HG03064 (cell line): ENCODE results near the gene CALHM2.
"Not testable (repeated sequence)": the region's sequence is repeated elsewhere in the genome, so short reads cannot be mapped to it uniquely, and the experiment has no call there.

Experiments
- ATAC-seq: cut with Tn5 transposase; IDR thresholded peaks from one replicate; pipeline ENCODE4 v1.9.1; 2021; ENCODE audit warnings: low read depth; ENCODE audit not compliant: unreplicated experiment

The CALHM2 gene, protein sequence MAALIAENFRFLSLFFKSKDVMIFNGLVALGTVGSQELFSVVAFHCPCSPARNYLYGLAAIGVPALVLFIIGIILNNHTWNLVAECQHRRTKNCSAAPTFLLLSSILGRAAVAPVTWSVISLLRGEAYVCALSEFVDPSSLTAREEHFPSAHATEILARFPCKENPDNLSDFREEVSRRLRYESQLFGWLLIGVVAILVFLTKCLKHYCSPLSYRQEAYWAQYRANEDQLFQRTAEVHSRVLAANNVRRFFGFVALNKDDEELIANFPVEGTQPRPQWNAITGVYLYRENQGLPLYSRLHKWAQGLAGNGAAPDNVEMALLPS

GRCh38 chr10:103451831-103452505 lies at the start of gene CALHM2:
CALHM2 (minus strand) TSS chr10:103452370; CDS start chr10:103449941, 2,429 bp downstream.
- ATAC-seq, result peak; percentile 62

DNA sequence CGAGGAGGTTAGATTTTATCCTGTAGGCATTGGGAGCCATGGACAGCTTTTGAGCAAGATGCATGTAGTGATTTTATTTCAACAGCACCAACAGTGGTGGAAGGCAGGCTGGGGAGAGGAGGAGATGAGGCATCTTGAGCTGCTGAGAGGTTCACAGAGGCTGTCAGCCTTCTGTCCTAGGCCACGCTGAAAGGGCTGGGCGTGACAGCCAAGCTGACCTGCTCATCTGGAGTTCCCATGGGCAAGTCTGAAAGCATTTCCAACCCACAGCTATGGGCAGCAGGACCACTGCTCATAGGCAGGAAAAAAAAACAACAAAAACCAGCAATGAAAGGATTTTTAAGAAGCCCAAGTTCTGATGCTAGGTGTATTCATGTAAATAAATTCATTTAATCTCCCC lies 49.0 kb upstream of the CALHM2 start:
- ATAC-seq, result no peak

GRCh38 chr10:103500481-103500880 lies 48.3 kb upstream of the CALHM2 start:
- no peak for ATAC-seq

DNA sequence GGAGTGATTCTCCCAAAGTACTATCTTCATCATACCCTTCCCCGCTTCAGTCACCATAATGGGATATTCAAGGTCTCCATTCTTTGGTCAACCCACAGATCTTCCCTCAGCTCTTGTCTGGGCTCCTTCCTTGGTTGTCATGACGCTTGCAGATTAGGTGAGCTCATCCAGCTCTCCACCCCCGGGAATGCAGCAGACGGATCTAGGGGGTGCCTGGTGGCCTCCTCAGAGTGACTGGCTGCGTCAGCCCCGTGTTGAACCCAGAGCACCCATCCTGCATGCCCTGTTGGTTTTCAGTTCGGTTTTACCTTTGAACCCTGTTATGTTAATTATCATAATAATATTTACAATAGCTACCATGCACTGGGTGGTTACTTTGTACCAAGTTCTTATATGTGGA lies 47.7 kb upstream of the CALHM2 start:
- no peak for ATAC-seq

DNA sequence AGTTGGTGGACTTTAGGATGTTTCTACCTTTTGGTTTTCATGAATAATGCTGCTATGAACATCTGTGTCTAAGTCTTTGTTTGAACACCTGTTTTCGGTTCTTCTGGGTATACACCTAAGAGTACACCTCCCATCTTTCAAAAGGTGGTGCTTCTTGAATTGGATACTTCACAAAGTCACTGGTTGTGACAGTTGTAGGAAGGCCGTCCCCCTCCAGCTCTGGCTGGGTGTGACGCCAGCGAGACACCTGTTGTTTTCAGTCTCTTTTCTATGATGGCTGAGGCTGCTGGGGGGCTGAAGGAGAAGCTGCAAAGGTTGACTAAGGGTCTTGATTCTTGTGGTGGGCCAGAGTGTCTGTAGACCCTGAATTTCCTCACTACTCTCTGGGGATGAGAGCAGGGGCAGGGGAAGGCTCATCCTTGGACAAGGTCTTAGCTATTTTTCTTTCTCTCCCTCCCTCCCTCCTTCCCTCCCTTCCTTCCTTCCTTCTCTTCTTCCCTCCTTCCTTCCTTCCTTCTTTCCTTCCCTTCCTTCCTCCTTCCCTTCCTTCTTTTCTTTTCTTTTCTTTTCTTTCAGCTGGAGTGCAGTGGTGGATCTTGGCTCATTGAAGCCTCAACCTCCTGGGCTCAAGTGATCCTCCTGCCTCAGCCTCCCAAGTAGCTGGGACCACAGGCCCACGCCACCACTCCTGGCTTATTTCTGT lies 46.9 kb upstream of the CALHM2 start:
- ATAC-seq, result no peak

DNA sequence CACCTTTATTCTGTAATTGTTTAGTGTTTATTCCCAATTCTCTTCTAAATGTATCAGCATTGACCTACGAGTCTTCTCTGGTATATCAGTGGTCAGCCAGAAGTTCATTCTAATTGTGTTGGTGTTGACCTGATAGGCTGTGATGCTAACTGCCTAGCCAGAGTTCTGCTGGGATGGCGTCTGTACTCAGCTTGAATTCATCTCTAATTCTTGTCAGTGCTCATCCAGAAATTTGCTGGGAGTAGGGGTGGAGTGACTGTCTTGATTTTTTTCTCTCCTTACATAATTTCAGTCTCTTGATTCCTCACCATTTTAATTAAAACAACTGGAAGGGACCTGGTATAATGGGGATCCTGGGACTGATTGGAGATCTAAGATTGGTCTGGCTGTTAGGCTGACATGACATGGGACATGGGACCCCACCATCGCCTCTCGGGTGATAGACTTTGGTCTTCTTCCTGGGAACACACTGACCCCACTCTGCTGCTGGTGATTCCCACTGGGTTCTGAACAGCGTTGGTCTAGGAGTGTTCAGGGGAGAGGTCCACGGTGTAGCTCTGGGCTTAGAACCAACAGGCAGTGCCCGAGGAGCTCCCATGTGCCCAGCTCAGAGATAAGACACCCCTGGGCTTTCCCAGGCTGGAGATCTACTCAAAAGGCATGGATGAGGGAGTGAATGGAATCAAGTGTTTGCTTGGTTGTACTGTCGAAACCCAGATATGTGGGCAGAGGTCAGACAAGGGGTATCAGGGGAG lies 45.2 kb upstream of the CALHM2 start:
- ATAC-seq, result no peak

GRCh38 chr10:103495321-103495720 lies 43.2 kb upstream of the CALHM2 start:
- no peak for ATAC-seq

- no peak for ATAC-seq
Observed at GRCh38 chr10:103493916-103494877, 42.0 kb upstream of the CALHM2 start.

DNA sequence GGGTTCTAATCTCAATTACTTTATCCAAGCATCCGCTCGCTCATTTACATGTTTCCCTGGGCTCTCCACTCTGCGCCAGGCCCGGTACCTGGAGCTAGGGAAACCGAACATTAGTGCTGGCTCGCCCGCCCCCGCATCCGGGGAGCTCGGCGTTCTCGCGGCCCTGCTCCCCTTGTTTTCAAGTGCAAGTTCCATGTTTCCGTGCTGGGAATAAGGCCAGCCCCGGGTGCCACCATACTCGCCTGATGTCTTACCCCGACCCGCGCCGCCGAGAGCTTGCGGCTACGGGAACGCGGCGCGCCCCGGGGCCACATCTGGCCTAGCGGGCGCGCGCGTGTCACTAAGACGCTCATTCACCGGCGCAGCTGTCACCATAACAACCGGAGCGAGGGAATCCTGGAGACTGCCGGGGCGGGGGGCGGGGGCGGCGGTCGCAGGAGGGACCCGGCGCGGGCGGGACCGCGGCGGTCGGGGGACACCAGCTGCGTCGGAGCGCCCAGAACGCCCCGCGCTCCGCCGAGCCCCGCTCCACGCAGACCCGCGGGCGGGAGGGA lies 41.3 kb upstream of the CALHM2 start, which contains the start of gene NEURL1:
TSS of gene NEURL1 (plus strand) at position 344 of the 554 bp plus-strand sequence. CDS start 683 bp downstream, outside the sequence.
- ATAC-seq, result no peak

DNA sequence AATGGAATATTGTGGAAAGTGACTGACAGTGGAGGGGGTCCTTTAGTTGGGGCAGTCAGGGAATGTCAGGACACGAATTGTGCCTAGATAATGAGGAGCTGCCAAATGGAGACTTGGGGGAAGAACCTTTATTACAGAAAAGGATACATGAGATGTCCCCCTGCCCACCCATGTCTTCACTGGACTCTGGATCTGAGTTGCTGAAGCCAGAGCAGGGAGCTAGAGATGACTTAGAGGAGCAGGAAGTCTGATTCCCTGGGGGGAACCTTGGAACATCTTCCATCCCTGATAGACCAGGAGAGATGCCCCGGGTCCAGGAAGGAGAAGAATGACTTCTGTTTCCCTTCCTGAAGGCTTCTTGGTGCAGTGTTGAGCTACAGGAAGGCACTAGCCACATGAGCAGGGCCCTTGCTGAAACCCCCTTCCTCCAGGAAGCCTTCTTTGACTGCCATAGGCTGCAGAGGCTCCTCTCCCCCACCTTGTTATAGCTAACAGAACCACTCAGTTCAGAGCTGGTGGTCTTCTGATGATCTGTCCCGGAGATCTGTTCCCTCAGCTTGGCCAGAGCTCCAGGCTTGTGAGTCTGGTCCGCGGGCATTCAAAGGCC lies 40.6 kb upstream of the CALHM2 start:
- ATAC-seq, result no peak

- no peak for ATAC-seq
Observed at GRCh38 chr10:103491729-103492364, 39.7 kb upstream of the CALHM2 start.

GRCh38 chr10:103490986-103491314 lies 38.8 kb upstream of the CALHM2 start:
- ATAC-seq, result no peak

GRCh38 chr10:103487410-103487708 lies 35.2 kb upstream of the CALHM2 start:
- ATAC-seq, result no peak

DNA sequence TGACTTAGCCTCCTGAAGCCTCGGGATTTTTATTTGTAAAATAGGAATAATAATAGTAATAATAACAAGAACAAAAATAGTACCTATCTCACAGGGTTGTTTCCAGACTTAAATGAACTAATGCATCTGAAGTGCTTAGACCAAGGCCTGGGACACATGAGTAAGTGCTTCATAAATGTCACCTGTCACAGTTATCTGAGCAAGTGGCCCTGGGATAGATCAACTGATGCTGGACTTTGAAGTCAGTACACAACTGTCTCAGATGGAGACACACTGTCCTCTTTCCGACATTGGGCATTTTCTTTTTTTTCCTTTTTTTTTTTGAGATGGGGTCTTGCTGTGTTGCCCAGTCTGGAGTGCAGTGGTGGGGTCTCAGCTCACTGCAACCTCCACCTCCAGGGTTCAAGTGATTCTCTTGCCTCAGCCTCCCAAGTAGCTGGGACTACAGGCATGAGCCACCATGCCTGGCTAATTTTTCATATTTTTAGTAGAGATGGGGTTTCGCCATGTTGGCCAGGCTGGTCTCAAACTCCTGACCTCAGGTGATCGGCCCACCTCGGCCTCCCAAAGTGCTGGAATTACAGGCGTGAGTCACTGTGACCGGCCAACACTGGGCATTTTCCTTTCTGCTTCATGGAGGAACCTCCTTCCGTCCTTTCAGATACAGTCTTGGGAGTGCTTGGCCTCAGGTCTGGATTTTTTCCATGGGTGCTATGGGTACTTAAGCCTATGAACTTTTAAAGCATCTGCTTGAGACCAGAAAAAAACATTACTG lies 34.7 kb upstream of the CALHM2 start:
- ATAC-seq, result not testable (repeated sequence)

- ATAC-seq, result no peak
Observed at GRCh38 chr10:103481974-103482531, 29.9 kb upstream of the CALHM2 start.

GRCh38 chr10:103480521-103480920 lies 28.4 kb upstream of the CALHM2 start:
- no peak for ATAC-seq

GRCh38 chr10:103479135-103479534 lies 27.0 kb upstream of the CALHM2 start, which contains the start of gene CALHM3:
CALHM3 (minus strand) TSS chr10:103479240; CDS start chr10:103479032, 208 bp downstream.
- no peak for ATAC-seq
